A549 (cell line): ENCODE data around the gene RBMS3.

Experiments used
- CEBPB ChIP-seq, 2 experiments: fragments of >200 bp in 1 of 2; sonication (Bioruptor Twin) in 1 of 2; formaldehyde crosslinking in 1 of 2; IDR thresholded peaks; 2 replicates each; pipeline ENCODE4 v1.6.1; 2012 to 2016
- CHD2 ChIP-seq: fragments of 150-350 bp; IDR thresholded peaks from 2 replicates; pipeline ENCODE4 v1.6.1; 2014; ENCODE audit warnings: low read length; ENCODE audit not compliant: partially characterized antibody
- CTCF ChIP-seq: fragments of >200 bp; sonication (Bioruptor Twin); formaldehyde crosslinking; IDR thresholded peaks from 3 replicates; pipeline ENCODE4 v1.5.1; 2016
- EHMT2 ChIP-seq: fragments of 200-600 bp; sonication (generic); IDR thresholded peaks from 2 replicates; pipeline ENCODE4 v1.6.1; 2016; ENCODE audit warnings: antibody characterized with exemption, low read depth, mild to moderate bottlenecking, moderate library complexity
- EP300 ChIP-seq, 2 experiments: fragments of >200 bp; sonication (Bioruptor Twin); formaldehyde crosslinking; IDR thresholded peaks; 2 replicates in 1 of 2; 3 replicates in 1 of 2; pipeline ENCODE4 v1.6.1; 2016 to 2017
- ESRRA ChIP-seq: fragments of 150-350 bp; IDR thresholded peaks from 2 replicates; pipeline ENCODE4 v1.6.1; 2014; ENCODE audit warnings: mild to moderate bottlenecking, low read length, borderline replicate concordance
- HOXB13 ChIP-seq: fragments of 250-450 bp; sonication (Bioruptor Pico); IDR thresholded peaks from 2 replicates; pipeline ENCODE4 v1.5.0; 2020; ENCODE audit warnings: low read depth, mild to moderate bottlenecking, moderate library complexity
- MAFK ChIP-seq: fragments of 450-650 bp; IDR thresholded peaks from 2 replicates; pipeline ENCODE4 v1.6.1; 2014; ENCODE audit not compliant: partially characterized antibody
- POLR2A ChIP-seq: IDR thresholded peaks from 2 replicates; pipeline ENCODE4 v1.6.1; 2012; ENCODE audit warnings: mild to moderate bottlenecking, low read length
- POLR2AphosphoS2 ChIP-seq: conservative IDR thresholded peaks from 2 replicates; pipeline ENCODE4 v1.6.1; 2012; ENCODE audit warnings: low read length, improper control_type of control experiment, inconsistent platforms
- REST ChIP-seq: fragments of 200-600 bp; sonication (generic); IDR thresholded peaks from 2 replicates; pipeline ENCODE4 v1.6.1; 2016; ENCODE audit warnings: antibody characterized with exemption, mild to moderate bottlenecking, moderate library complexity
- ZC3H11A ChIP-seq: fragments of 450-650 bp; IDR thresholded peaks from 2 replicates; pipeline ENCODE4 v1.6.1; 2014; ENCODE audit warnings: antibody characterized with exemption, mild to moderate bottlenecking

- TF ChIP-seq POLR2A (no peak), CTCF (no peak), EHMT2 (no peak), CEBPB (IDR thresholded peaks at IDR 0.05) (no peak), EP300 (IDR thresholded peaks at IDR 0.05) (no peak), MAFK (no peak), ESRRA (no peak), ZC3H11A (no peak), HOXB13 (CRISPR knock-in tag) (no peak), CHD2 (no peak), POLR2AphosphoS2 (no peak), REST (no peak)
These were observed 277.0 kb downstream of the RBMS3 start for GRCh38 chr3:29557825-29558224.
